Thyroid gland (tissue), 4 donors: ENCODE measurements around the gene FAM3B.

Experiments
- POLR2A ChIP-seq, 2 donors: fragments of 450-650 bp; IDR thresholded peaks; one replicate each; pipeline ENCODE4 v1.6.1; 2017; ENCODE audit warnings: antibody characterized with exemption in 2 of 2, mild to moderate bottlenecking in 2 of 2, moderate library complexity in 1 of 2
- TF ChIP-seq, protein P1 (sequence below), 6 experiments: fragments of 200-600 bp in 3 of 6; fragments of 450-650 bp in 3 of 6; sonication (generic) in 3 of 6; IDR thresholded peaks; one replicate each; pipeline ENCODE4 v1.5.1; 2016 to 2019; ENCODE audit warnings: antibody characterized with exemption in 6 of 6, mild to moderate bottlenecking in 2 of 6, inconsistent platforms in 1 of 6, moderate library complexity in 1 of 6

DNA sequence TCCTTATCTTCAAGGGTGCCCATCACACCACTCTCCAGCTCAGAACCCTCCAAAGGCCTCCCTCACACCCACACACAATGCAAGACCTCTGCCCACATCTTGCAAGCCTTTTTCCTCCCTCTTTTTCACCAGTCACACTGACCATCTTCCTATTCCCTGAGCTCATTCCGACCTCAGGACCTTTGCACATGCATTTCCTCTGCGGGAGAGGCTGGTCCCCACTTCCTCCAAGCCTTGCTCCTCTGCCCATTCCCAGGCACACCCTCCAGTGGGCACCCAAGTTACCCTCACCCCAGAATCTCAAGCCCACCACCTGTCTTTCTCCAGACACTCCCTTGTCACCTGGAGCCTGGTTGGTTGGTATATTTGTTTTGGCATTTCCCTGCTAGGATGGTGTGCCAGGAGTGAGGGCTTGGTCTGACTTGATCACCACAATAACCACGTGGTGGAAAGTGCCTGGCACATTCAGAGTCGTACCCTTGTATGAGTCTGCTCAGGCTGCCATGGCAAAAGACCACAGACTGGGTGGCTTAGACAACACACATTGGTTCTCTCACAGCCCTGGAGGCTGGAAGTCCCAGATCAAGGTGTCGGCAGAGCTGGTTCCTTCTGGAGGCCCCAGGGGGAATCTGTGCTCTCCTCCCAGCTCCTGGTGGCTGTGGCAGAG lies 58.4 kb downstream of the FAM3B start:
- no peak for TF ChIP-seq POLR2A (IDR thresholded peaks at IDR 0.05)
- TF ChIP-seq, protein P1, sequence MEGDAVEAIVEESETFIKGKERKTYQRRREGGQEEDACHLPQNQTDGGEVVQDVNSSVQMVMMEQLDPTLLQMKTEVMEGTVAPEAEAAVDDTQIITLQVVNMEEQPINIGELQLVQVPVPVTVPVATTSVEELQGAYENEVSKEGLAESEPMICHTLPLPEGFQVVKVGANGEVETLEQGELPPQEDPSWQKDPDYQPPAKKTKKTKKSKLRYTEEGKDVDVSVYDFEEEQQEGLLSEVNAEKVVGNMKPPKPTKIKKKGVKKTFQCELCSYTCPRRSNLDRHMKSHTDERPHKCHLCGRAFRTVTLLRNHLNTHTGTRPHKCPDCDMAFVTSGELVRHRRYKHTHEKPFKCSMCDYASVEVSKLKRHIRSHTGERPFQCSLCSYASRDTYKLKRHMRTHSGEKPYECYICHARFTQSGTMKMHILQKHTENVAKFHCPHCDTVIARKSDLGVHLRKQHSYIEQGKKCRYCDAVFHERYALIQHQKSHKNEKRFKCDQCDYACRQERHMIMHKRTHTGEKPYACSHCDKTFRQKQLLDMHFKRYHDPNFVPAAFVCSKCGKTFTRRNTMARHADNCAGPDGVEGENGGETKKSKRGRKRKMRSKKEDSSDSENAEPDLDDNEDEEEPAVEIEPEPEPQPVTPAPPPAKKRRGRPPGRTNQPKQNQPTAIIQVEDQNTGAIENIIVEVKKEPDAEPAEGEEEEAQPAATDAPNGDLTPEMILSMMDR (IDR thresholded peaks at IDR 0.05), result no peak
